Psoas muscle (tissue), 8 donors: ENCODE measurements around the gene CTIF. TPM values are rescaled to one million over a fixed set of nuclear protein-coding genes. Genes with fewer than 3 reads are reported as not detected.
A peak's percentile ranks its signal among the peaks of the same experiment; 100 is the strongest.

Experiments used
- ATAC-seq, 4 donors: fragments of 200-7000 bp; cut with Tn5 transposase; one replicate each; pipeline ENCODE4 v1.9.1; 2020; ENCODE audit warnings: moderate library complexity in 3 of 4, mild to moderate bottlenecking in 2 of 4
- DNase-seq, 2 donors: peaks; one replicate each; pipeline ENCODE4 v3.0.0-alpha.2; 2020
- H3K27ac ChIP-seq: fragments of 200-600 bp; one replicate; pipeline ENCODE4 v1.8.0; 2022
- H3K27me3 ChIP-seq, 3 donors: fragments of 200-600 bp in 1 of 3; one replicate each; pipeline versions ENCODE4 v1.6.1 to v1.8.0; 2013 to 2022; ENCODE audit warnings: low read length in 2 of 3, mild to moderate bottlenecking in 2 of 3, moderate library complexity in 1 of 3; ENCODE audit not compliant: insufficient read depth in 3 of 3
- H3K36me3 ChIP-seq, 2 donors: fragments of 200-600 bp in 1 of 2; one replicate each; pipeline versions ENCODE4 v1.6.1 to v1.8.0; 2013 to 2022; ENCODE audit warnings: low read depth in 1 of 2, mild to moderate bottlenecking in 1 of 2, moderate library complexity in 1 of 2; ENCODE audit not compliant: insufficient read depth in 1 of 2
- H3K4me1 ChIP-seq: fragments of 200-600 bp; one replicate; pipeline ENCODE4 v1.8.0; 2022
- H3K4me3 ChIP-seq: fragments of 200-600 bp; one replicate; pipeline ENCODE4 v1.8.0; 2022; ENCODE audit warnings: mild to moderate bottlenecking
- H3K9me3 ChIP-seq: fragments of 200-600 bp; one replicate; pipeline ENCODE4 v1.8.0; 2022
- WGBS, 3 donors: extraction: QIAGEN DNeasy Blood & Tissue Kit; methylation state at CpG; one replicate each; pipeline versions ENCODE4 v1.1.6 to v1.1.7; 2013; 5-methylcytosine and 5-hydroxymethylcytosine counted together
- intact Hi-C, 2 donors: fragments of 100-400 bp; cut with DNase I; formaldehyde crosslinking; loops; one replicate each; pipeline versions ENCODE4 v1.11.0 to v1.14.2; 2022
- polyA plus RNA-seq, 3 donors: library from polyadenylated mRNA; stranded (reverse); fragments of 200-250 nt; gene quantifications; one replicate each; pipeline ENCODE4 v1.2.3, GENCODE V29; 2013
- total RNA-seq, 4 donors: library from RNA; stranded (reverse); fragmentation: NEBNext Ultra II Directional in 2 of 4; extraction: Animal tissue kit (Norgen Biotek cat#: 25700) in 2 of 4; gene quantifications; one replicate each; pipeline versions ENCODE4 v1.2.1 to v1.2.4, GENCODE V29; 2021 to 2023
- TF ChIP-seq, protein P1 (sequence below): fragments of 200-600 bp; IDR thresholded peaks from one replicate; pipeline ENCODE4 v1.8.0; 2022; ENCODE audit warnings: antibody characterized with exemption
- donor health status: healthy with polysubstance abuse.
- donor health status: DM: no; HTN: no; CAD: no; lungs with moderate emphysema.
- donor health status: Bipolar disorder and iron deficiency.
- donor health status: healthy.
- donor health status: DM: yes; HTN: yes; CAD: no.
- donor health status: DM: no; HTN: no; CAD: no.
- donor health status: DM: no; HTN: no; CAD: no.
- donor health status: DM: yes; HTN: yes; CAD: no.

The CTIF gene
- total and polyA plus RNA-seq, 7 donors, result 11.3 to 40.5 (median 26.9) TPM

DNA sequence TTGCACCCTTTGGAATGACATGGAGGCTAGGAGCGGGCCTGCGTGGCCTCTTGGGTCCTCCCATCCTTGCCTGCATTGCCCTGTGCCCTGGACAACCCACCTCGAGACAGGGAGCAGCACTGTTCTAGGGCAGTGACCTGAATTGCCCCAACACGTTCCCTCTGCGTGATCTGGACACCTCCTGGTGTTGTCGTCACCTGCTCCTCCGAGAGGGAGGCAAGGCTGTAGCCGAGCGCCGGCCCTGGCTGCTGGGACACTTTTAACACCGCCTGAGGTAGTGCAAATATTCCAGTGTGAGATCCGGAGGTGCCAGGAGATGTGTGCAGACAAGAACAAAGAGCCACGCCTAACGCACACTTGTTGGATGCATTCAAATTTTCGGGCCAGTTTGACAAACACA lies 280.4 kb downstream of the CTIF start:
- Histone ChIP-seq H3K4me1 (peaks cover 6% of the 10 kb centered on the region), H3K27me3 (no peaks in the 10 kb centered on the region), H3K27ac (no peak overlapping the region), H3K36me3 (peaks cover 0 to 15% of the 10 kb centered on the region in 2 donors), H3K9me3 (peaks cover 7% of the 10 kb centered on the region), H3K4me3 (no peak overlapping the region)
- intact Hi-C loops, result no loop called here
- 53 to 68% (median 64%) methylated on average over 15 of the region's 15 CpGs for WGBS, 3 donors
- peak in 1 of 2 donors; percentile 81 for DNase-seq
- ATAC-seq, result peak; percentile 23 to 88 (median 77)
- TF ChIP-seq, protein P1, sequence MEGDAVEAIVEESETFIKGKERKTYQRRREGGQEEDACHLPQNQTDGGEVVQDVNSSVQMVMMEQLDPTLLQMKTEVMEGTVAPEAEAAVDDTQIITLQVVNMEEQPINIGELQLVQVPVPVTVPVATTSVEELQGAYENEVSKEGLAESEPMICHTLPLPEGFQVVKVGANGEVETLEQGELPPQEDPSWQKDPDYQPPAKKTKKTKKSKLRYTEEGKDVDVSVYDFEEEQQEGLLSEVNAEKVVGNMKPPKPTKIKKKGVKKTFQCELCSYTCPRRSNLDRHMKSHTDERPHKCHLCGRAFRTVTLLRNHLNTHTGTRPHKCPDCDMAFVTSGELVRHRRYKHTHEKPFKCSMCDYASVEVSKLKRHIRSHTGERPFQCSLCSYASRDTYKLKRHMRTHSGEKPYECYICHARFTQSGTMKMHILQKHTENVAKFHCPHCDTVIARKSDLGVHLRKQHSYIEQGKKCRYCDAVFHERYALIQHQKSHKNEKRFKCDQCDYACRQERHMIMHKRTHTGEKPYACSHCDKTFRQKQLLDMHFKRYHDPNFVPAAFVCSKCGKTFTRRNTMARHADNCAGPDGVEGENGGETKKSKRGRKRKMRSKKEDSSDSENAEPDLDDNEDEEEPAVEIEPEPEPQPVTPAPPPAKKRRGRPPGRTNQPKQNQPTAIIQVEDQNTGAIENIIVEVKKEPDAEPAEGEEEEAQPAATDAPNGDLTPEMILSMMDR, result no peak

DNA sequence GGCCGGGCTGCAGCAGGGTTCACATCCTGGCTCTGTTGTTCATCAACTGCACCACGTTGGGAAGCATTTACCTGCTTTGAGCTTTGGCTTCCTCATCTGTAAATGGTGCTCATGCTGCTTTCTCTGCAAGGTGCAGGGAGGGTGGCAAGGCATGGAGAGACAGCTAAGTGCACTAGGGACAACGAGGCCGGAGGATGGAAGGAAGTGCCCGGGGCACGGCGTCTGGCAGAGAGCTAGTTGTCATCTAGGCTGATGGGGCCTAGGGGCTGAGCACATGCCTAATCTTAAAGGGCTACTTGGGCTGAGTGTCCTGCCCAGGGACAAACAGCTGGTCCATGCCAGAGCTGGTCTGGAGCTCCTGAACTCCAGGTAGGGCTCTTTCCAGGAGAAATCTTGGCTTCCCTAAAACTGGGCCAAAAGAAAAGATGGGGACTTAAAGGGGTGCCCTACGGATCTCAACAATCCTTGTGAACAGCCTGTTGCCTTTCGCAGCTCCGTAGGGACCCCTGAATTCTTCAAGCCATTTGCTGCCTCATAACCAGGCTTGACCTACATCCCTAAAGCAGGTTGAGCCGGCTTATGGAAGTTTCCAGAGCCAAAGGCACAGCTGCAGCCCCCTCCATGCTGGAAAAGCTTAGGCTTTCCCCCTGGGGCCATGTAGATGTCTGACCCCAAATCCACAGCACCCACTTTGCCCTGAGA lies 281.1 kb downstream of the CTIF start:
- DNase-seq, result peak in 1 of 2 donors; percentile 30
- intact Hi-C loops, result no loop called here

DNA sequence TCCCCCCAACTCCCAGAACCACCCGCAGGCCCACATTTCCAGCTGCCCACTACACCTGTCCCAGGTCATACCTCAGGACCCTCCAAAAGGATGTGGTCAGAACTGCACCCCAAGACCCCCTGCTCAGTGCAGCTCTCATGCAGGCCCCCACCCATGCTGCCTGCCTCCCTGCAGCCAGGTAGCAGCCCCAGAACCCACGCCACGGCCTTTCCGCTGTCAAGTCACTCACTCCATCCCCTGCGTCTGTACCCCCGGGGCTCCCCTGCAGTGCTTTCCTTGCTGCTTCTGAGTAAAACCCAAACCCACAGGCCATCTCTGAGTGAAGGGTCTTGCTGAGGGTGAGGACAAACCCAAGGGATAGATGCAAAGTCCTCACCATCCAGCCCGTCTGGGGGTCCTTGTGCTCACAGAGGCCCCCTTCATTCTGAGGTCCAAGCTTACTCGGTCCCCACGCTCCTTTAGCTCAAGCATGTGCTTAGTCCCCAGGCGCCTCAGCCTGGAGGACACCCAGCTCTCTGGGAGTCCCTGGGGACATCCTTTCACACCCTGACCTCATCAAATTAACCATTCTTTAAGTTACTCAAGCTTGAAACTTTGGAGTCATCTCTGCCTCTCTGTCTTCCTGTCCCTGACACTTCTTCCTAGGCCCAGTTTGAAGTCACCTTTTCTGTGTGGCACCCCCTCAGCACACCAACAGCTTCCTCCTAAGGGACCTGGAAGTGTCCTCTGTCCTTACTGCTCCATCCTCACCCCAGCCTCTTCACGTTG lies 281.8 kb downstream of the CTIF start:
- TF ChIP-seq, protein P1, result no peak
- H3K27ac ChIP-seq, result no peak overlapping the region

More for the DNA sequence above, 281.1 kb downstream of the CTIF start:
- ATAC-seq, result no peak
- Histone ChIP-seq H3K27ac (no peak overlapping the region), H3K4me3 (no peak overlapping the region), H3K4me1 (peaks cover 6% of the 10 kb centered on the region), H3K36me3 (peaks cover 0 to 15% of the 10 kb centered on the region in 2 donors), H3K27me3 (no peaks in the 10 kb centered on the region), H3K9me3 (peaks cover 7% of the 10 kb centered on the region)
- WGBS, 3 donors, result 84 to 90% (median 87%) methylated on average over 11 of the region's 11 CpGs
- TF ChIP-seq, protein P1, result no peak

DNA sequence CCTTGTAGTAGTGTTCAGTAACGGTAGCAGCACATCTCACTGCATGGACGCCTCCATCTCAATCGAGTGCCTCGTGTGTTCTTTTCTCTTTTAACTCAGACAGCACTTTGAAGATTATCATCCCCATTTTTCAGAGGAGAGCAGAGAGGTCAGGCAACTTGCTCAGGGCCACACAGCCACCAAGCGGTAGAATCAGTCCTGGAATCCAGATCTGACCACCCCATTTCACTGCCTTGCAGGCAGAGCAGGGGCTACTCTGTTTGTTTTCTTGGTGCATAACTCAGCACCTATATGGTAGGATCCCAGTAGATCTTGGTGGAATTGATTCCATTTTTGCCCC lies 282.4 kb downstream of the CTIF start:
- no peak overlapping the region for H3K27ac ChIP-seq
- intact Hi-C loops, result no loop called here
- TF ChIP-seq, protein P1, result no peak
- H3K36me3 ChIP-seq, result peaks cover 0 to 15% of the 10 kb centered on the region in 2 donors
- WGBS, 3 donors, result 90 to 94% (median 92%) methylated on average over 5 of the region's 5 CpGs
- peaks cover 7% of the 10 kb centered on the region for H3K9me3 ChIP-seq
- ATAC-seq, result no peak
- no peaks in the 10 kb centered on the region for H3K27me3 ChIP-seq
- H3K4me3 ChIP-seq, result no peak overlapping the region
- H3K4me1 ChIP-seq, result peaks cover 5% of the 10 kb centered on the region
- DNase-seq, result no peak

More for the DNA sequence above, 281.8 kb downstream of the CTIF start:
- Histone ChIP-seq H3K4me1 (peaks cover 11% of the 10 kb centered on the region), H3K4me3 (no peak overlapping the region), H3K36me3 (peaks cover 0 to 15% of the 10 kb centered on the region in 2 donors), H3K9me3 (peaks cover 7% of the 10 kb centered on the region), H3K27me3 (no peaks in the 10 kb centered on the region)
- intact Hi-C loops, result no loop called here
- no peak for ATAC-seq
- DNase-seq, result peak in 1 of 2 donors; percentile 40
- WGBS, 3 donors, result 92 to 97% (median 95%) methylated on average over 11 of the region's 11 CpGs
